CD4-positive, CD25-positive, alpha-beta regulatory T cell (primary cell): ENCODE measurements around the gene UBE2G1. TPM values are rescaled to one million over a fixed set of nuclear protein-coding genes. Genes with fewer than 3 reads are reported as not detected.

Experiments used
- ATAC-seq, 2 donors: fragments of 150-1000 bp; cut with Tn5 transposase; one replicate each; pipeline ENCODE4 v1.10.0; 2021; ENCODE audit warnings: low read depth in 2 of 2, moderate number of reproducible peaks in 2 of 2, moderate library complexity in 1 of 2
- DNase-seq, 3 donors: peaks; one replicate each; pipeline versions ENCODE4 v3.0.0 to v3.0.0-alpha.2; 2012 to 2022; ENCODE audit warnings: mixed read lengths in 1 of 3
- H3K27ac ChIP-seq: one replicate; pipeline ENCODE4 v1.7.0; 2013; ENCODE audit warnings: mild to moderate bottlenecking, low read length; ENCODE audit not compliant: insufficient read depth, poor library complexity, severe bottlenecking
- H3K27me3 ChIP-seq: one replicate; pipeline ENCODE4 v1.7.0; 2013; ENCODE audit warnings: low read length; ENCODE audit not compliant: control insufficient read depth, insufficient read depth
- H3K36me3 ChIP-seq: one replicate; pipeline ENCODE4 v1.7.0; 2013; ENCODE audit warnings: mild to moderate bottlenecking, low read length, moderate library complexity; ENCODE audit not compliant: control insufficient read depth, insufficient read depth
- H3K4me1 ChIP-seq: 2 replicates; pipeline ENCODE4 v1.7.0; 2013; ENCODE audit warnings: mild to moderate bottlenecking, low read length; ENCODE audit not compliant: insufficient read depth, control insufficient read depth, poor library complexity, severe bottlenecking
- H3K4me3 ChIP-seq: one replicate; pipeline ENCODE4 v1.7.0; 2013; ENCODE audit warnings: low read depth, mild to moderate bottlenecking, low read length, moderate library complexity
- H3K9me3 ChIP-seq, 2 experiments: 1 replicate in 1 of 2; 2 replicates in 1 of 2; pipeline ENCODE4 v1.7.0; 2013; ENCODE audit warnings: low read length in 2 of 2, mild to moderate bottlenecking in 1 of 2, moderate library complexity in 1 of 2; ENCODE audit not compliant: control insufficient read depth in 2 of 2
- H3K27ac Mint-ChIP-seq, 3 donors: one replicate each; pipeline ENCODE4 v1.8.0; 2020 to 2022; ENCODE audit warnings: mild to moderate bottlenecking in 3 of 3, mixed read lengths in 3 of 3, moderate library complexity in 2 of 3
- H3K27me3 Mint-ChIP-seq: one replicate; pipeline ENCODE4 v1.8.0; 2022; ENCODE audit warnings: mild to moderate bottlenecking, mixed read lengths
- H3K36me3 Mint-ChIP-seq: one replicate; pipeline ENCODE4 v1.8.0; 2020; ENCODE audit warnings: mixed read lengths
- H3K4me1 Mint-ChIP-seq, 4 donors: one replicate each; pipeline ENCODE4 v1.8.0; 2020 to 2022; ENCODE audit warnings: mixed read lengths in 4 of 4, mild to moderate bottlenecking in 1 of 4
- H3K4me3 Mint-ChIP-seq, 4 donors: one replicate each; pipeline ENCODE4 v1.8.0; 2020 to 2022; ENCODE audit warnings: mild to moderate bottlenecking in 4 of 4, mixed read lengths in 4 of 4, moderate library complexity in 3 of 4
- H3K9me3 Mint-ChIP-seq, 7 donors: one replicate each; pipeline ENCODE4 v1.8.0; 2020 to 2022; ENCODE audit warnings: mixed read lengths in 7 of 7, mild to moderate bottlenecking in 3 of 7, moderate library complexity in 2 of 7
- polyA plus RNA-seq, 4 donors: library from polyadenylated mRNA; unstranded; fragments of 300-500 nt; fragmentation: Illumina TruSeq; gene quantifications; one replicate each; pipeline ENCODE4 v1.2.3, GENCODE V29; 2021
- total RNA-seq: library from RNA; stranded (reverse); gene quantifications from one replicate; pipeline ENCODE4 v1.2.3, GENCODE V29; 2022

The UBE2G1 gene
- total and polyA plus RNA-seq, 5 donors from 2014 or later = 55.0 to 67.9 (median 61.0) TPM

- H3K4me3 Mint-ChIP-seq = no peak overlapping the region
- ATAC-seq (no peak), DNase-seq (no peak)
- H3K27me3 ChIP-seq = no peaks in the 10 kb centered on the region
- peaks cover 38% of the 10 kb centered on the region for H3K36me3 ChIP-seq
- no peak overlapping the region for H3K4me3 ChIP-seq
- no peaks in the 10 kb centered on the region for H3K4me1 ChIP-seq
- no peaks in the 10 kb centered on the region for H3K27me3 Mint-ChIP-seq
- H3K27ac Mint-ChIP-seq = no peak overlapping the region
- H3K36me3 Mint-ChIP-seq = peaks cover 27% of the 10 kb centered on the region
- no peaks in the 10 kb centered on the region for H3K9me3 ChIP-seq
- peaks cover 2 to 26% (median 17%) of the 10 kb centered on the region in 4 donors for H3K4me1 Mint-ChIP-seq
- no peaks in the 10 kb centered on the region for H3K9me3 Mint-ChIP-seq
- H3K27ac ChIP-seq = no peak overlapping the region
Measured at GRCh38 chr17:4241535-4241934, 124.9 kb downstream of the UBE2G1 start.

- no peaks in the 10 kb centered on the region for H3K27me3 ChIP-seq
- no peaks in the 10 kb centered on the region for H3K4me1 ChIP-seq
- Mint-ChIP-seq H3K9me3 (no peaks in the 10 kb centered on the region), H3K27ac (peak overlapping the region in 1 of 3 donors; percentile 26), H3K4me3 (no peak overlapping the region), H3K27me3 (no peaks in the 10 kb centered on the region), H3K4me1 (peaks cover 0 to 22% (median 12%) of the 10 kb centered on the region in 4 donors), H3K36me3 (peaks cover 38% of the 10 kb centered on the region)
- no peak for ATAC-seq
- peaks cover 66% of the 10 kb centered on the region for H3K36me3 ChIP-seq
- H3K4me3 ChIP-seq = no peak overlapping the region
- DNase-seq = no peak
- H3K9me3 ChIP-seq = no peaks in the 10 kb centered on the region
- H3K27ac ChIP-seq = no peak overlapping the region
Measured at GRCh38 chr17:4236456-4236855, 130.0 kb downstream of the UBE2G1 start.

- H3K27me3 ChIP-seq = no peaks in the 10 kb centered on the region
- Mint-ChIP-seq H3K4me3 (no peak overlapping the region), H3K27me3 (no peaks in the 10 kb centered on the region), H3K27ac (peak overlapping the region in 1 of 3 donors; percentile 26), H3K36me3 (peaks cover 37% of the 10 kb centered on the region), H3K4me1 (peaks cover 0 to 22% (median 10%) of the 10 kb centered on the region in 4 donors), H3K9me3 (no peaks in the 10 kb centered on the region)
- no peak overlapping the region for H3K4me3 ChIP-seq
- DNase-seq = no peak
- no peaks in the 10 kb centered on the region for H3K4me1 ChIP-seq
- peaks cover 63% of the 10 kb centered on the region for H3K36me3 ChIP-seq
- no peak for ATAC-seq
- no peaks in the 10 kb centered on the region for H3K9me3 ChIP-seq
- H3K27ac ChIP-seq = no peak overlapping the region
Measured at GRCh38 chr17:4235372-4236279, 130.8 kb downstream of the UBE2G1 start.

DNA sequence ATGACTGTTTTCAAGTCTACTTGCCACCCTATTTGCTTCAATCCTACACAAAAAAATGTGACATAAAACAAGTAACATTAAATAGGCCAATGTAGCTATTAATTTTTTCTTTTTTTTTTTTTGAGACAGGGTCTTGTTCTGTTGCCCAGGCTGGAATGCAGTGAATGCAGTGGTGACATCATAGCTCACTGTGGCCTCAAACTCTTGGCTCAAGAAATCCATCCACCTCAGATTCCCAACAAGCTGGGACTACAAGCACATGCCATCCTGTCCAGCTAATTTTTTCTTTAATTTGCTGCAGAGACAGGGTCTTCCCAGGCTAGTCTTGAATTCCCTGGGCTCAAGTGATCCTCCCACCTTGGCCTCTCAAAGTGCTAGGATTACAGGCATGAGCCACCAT is 132.1 kb downstream of the UBE2G1 start:
- peaks cover 0 to 22% (median 10%) of the 10 kb centered on the region in 4 donors for H3K4me1 Mint-ChIP-seq
- Histone ChIP-seq H3K4me3 (no peak overlapping the region), H3K27ac (no peak overlapping the region), H3K4me1 (no peaks in the 10 kb centered on the region), H3K27me3 (no peaks in the 10 kb centered on the region), H3K9me3 (no peaks in the 10 kb centered on the region), H3K36me3 (peaks cover 66% of the 10 kb centered on the region)
- no peak for ATAC-seq
- no peaks in the 10 kb centered on the region for H3K9me3 Mint-ChIP-seq
- no peak for DNase-seq
- peaks cover 35% of the 10 kb centered on the region for H3K36me3 Mint-ChIP-seq
- H3K4me3 Mint-ChIP-seq = no peak overlapping the region
- H3K27me3 Mint-ChIP-seq = no peaks in the 10 kb centered on the region
- peak overlapping the region in 1 of 3 donors; percentile 5 for H3K27ac Mint-ChIP-seq

GRCh38 chr17:4233668-4234258 is 132.7 kb downstream of the UBE2G1 start:
- Mint-ChIP-seq H3K4me3 (no peak overlapping the region), H3K36me3 (peaks cover 30% of the 10 kb centered on the region), H3K27ac (peak overlapping the region in 2 of 3 donors; percentile 28 to 45), H3K9me3 (no peaks in the 10 kb centered on the region), H3K27me3 (no peaks in the 10 kb centered on the region), H3K4me1 (peaks cover 0 to 22% (median 10%) of the 10 kb centered on the region in 4 donors)
- DNase-seq = no peak
- Histone ChIP-seq H3K4me3 (no peak overlapping the region), H3K4me1 (no peaks in the 10 kb centered on the region), H3K36me3 (peaks cover 60% of the 10 kb centered on the region), H3K9me3 (no peaks in the 10 kb centered on the region), H3K27me3 (no peaks in the 10 kb centered on the region), H3K27ac (no peak overlapping the region)
- ATAC-seq = no peak

GRCh38 chr17:4232168-4232813 is 134.2 kb downstream of the UBE2G1 start:
- Mint-ChIP-seq H3K9me3 (no peaks in the 10 kb centered on the region), H3K4me3 (no peak overlapping the region), H3K4me1 (peaks cover 0 to 24% (median 12%) of the 10 kb centered on the region in 4 donors), H3K27ac (peak overlapping the region; percentile 45 to 63 (median 56)), H3K36me3 (peaks cover 30% of the 10 kb centered on the region), H3K27me3 (no peaks in the 10 kb centered on the region)
- ATAC-seq (no peak), DNase-seq (peak in 1 of 3 donors; percentile 5)
- Histone ChIP-seq H3K4me3 (no peak overlapping the region), H3K9me3 (no peaks in the 10 kb centered on the region), H3K4me1 (no peaks in the 10 kb centered on the region), H3K27ac (no peak overlapping the region), H3K36me3 (peaks cover 59% of the 10 kb centered on the region), H3K27me3 (no peaks in the 10 kb centered on the region)

- Histone ChIP-seq H3K27me3 (no peaks in the 10 kb centered on the region), H3K4me3 (no peak overlapping the region), H3K27ac (no peak overlapping the region), H3K4me1 (no peaks in the 10 kb centered on the region), H3K9me3 (no peaks in the 10 kb centered on the region), H3K36me3 (peaks cover 54% of the 10 kb centered on the region)
- Mint-ChIP-seq H3K27me3 (no peaks in the 10 kb centered on the region), H3K9me3 (no peaks in the 10 kb centered on the region), H3K4me3 (no peak overlapping the region), H3K36me3 (peaks cover 24% of the 10 kb centered on the region), H3K4me1 (peaks cover 0 to 23% (median 12%) of the 10 kb centered on the region in 4 donors), H3K27ac (peak overlapping the region in 2 of 3 donors; percentile 9 to 11)
- ATAC-seq = no peak
- no peak for DNase-seq
Measured at GRCh38 chr17:4229627-4230541, 136.6 kb downstream of the UBE2G1 start.
